ENCODE results near the gene SHISA7.
A peak's percentile ranks its signal among the peaks of the same experiment; 100 is the strongest.

GRCh38 chr19:55484593-55485438, 41.7 kb upstream of the SHISA7 start, which contains the start of gene NAT14:
- TF ChIP-seq ZNF658 (tag by site-specific recombination; IDR thresholded peaks at IDR 0.05) = no peak
- no peak for TF ChIP-seq CTCF (tag by site-specific recombination; IDR thresholded peaks at IDR 0.05)
- TF ChIP-seq ZNF23 (tag by site-specific recombination; IDR thresholded peaks at IDR 0.05; ENCODE audit: borderline replicate concordance) = no peak
- no peak for TF ChIP-seq YY1 (tag by site-specific recombination; IDR thresholded peaks at IDR 0.05)
- TF ChIP-seq ZNF24 (tag by site-specific recombination; IDR thresholded peaks at IDR 0.05) = no peak
- TF ChIP-seq HOXA7 (CRISPR knock-in tag; IDR thresholded peaks at IDR 0.05; ENCODE audit: borderline replicate concordance) = no peak
- TF ChIP-seq ZNF521 (tag by site-specific recombination; IDR thresholded peaks at IDR 0.05) = no peak
- TF ChIP-seq ZNF121 (tag by site-specific recombination; IDR thresholded peaks at IDR 0.05) = no peak
- TF ChIP-seq ZSCAN18 (tag by site-specific recombination; IDR thresholded peaks at IDR 0.05) = no peak
- no peak for TF ChIP-seq ZFP37 (tag by site-specific recombination; IDR thresholded peaks at IDR 0.05)
- peak; percentile 42; the same call in 1 of the 2 replicates for TF ChIP-seq ZNF561 (tag by site-specific recombination; IDR thresholded peaks at IDR 0.05; ENCODE audit: borderline replicate concordance)
- TF ChIP-seq SALL2 (tag by site-specific recombination; IDR thresholded peaks at IDR 0.05; ENCODE audit: borderline replicate concordance) = no peak
